Skeletal muscle tissue (tissue), 4 donors: ENCODE measurements around the gene DIS3L2. TPM values are rescaled to one million over a fixed set of nuclear protein-coding genes. Genes with fewer than 3 reads are reported as not detected.
"Not testable (repeated sequence)": the region's sequence is repeated elsewhere in the genome, so short reads cannot be mapped to it uniquely, and the experiment has no call there.

Experiments
- H3K27ac ChIP-seq: one replicate; pipeline ENCODE4 v1.7.0; 2013; ENCODE audit warnings: mild to moderate bottlenecking, low read depth, low read length, inconsistent platforms
- H3K27me3 ChIP-seq, 3 donors: one replicate each; pipeline ENCODE4 v1.7.0; 2013; ENCODE audit warnings: low read length in 3 of 3; ENCODE audit not compliant: control insufficient read depth in 3 of 3, insufficient read depth in 3 of 3
- H3K36me3 ChIP-seq, 3 donors: one replicate each; pipeline ENCODE4 v1.7.0; 2013; ENCODE audit warnings: low read length in 3 of 3; ENCODE audit not compliant: control insufficient read depth in 3 of 3, insufficient read depth in 3 of 3
- H3K4me1 ChIP-seq, 3 donors: one replicate each; pipeline ENCODE4 v1.7.0; 2013; ENCODE audit warnings: low read length in 3 of 3, mild to moderate bottlenecking in 3 of 3; ENCODE audit not compliant: control insufficient read depth in 3 of 3, insufficient read depth in 3 of 3
- H3K4me3 ChIP-seq, 3 donors: one replicate each; pipeline ENCODE4 v1.7.0; 2013; ENCODE audit warnings: low read length in 3 of 3
- H3K9ac ChIP-seq, 3 donors: one replicate each; pipeline ENCODE4 v1.7.0; 2013; ENCODE audit warnings: low read length in 3 of 3, mild to moderate bottlenecking in 3 of 3, moderate library complexity in 2 of 3, low read depth in 1 of 3
- H3K9me3 ChIP-seq, 3 donors: one replicate each; pipeline ENCODE4 v1.7.0; 2013; ENCODE audit warnings: low read length in 3 of 3; ENCODE audit not compliant: control insufficient read depth in 3 of 3
- total RNA-seq: library from RNA; depleted of rRNA; stranded (reverse); fragments of >200 nt; gene quantifications from one replicate; pipeline ENCODE4 v1.2.3, GENCODE V29; 2014
- donor health status: Osteomylitis.

The DIS3L2 gene
- total RNA-seq, 1 donor from 2014 or later = 24.0 TPM

GRCh38 chr2:232321817-232322559 lies 360.5 kb downstream of the DIS3L2 start:
- no peaks in the 10 kb centered on the region for H3K9me3 ChIP-seq
- peaks cover 3 to 13% (median 12%) of the 10 kb centered on the region in 3 donors for H3K4me1 ChIP-seq
- no peak overlapping the region for H3K9ac ChIP-seq
- peaks cover 0 to 2% (median 0%) of the 10 kb centered on the region in 3 donors for H3K36me3 ChIP-seq
- no peak overlapping the region for H3K27ac ChIP-seq
- no peaks in the 10 kb centered on the region for H3K27me3 ChIP-seq
- no peak overlapping the region for H3K4me3 ChIP-seq

- H3K9ac ChIP-seq = no peak overlapping the region
- peaks cover 0 to 9% (median 8%) of the 10 kb centered on the region in 3 donors for H3K4me1 ChIP-seq
- no peaks in the 10 kb centered on the region for H3K27me3 ChIP-seq
- peaks cover 0 to 2% (median 0%) of the 10 kb centered on the region in 3 donors for H3K36me3 ChIP-seq
- no peaks in the 10 kb centered on the region for H3K9me3 ChIP-seq
- H3K27ac ChIP-seq = no peak overlapping the region
- no peak overlapping the region for H3K4me3 ChIP-seq
These were observed 361.2 kb downstream of the DIS3L2 start for GRCh38 chr2:232322560-232323327.

GRCh38 chr2:232323328-232323650 lies 361.8 kb downstream of the DIS3L2 start:
- peaks cover 0 to 2% (median 0%) of the 10 kb centered on the region in 3 donors for H3K36me3 ChIP-seq
- H3K4me3 ChIP-seq = no peak overlapping the region
- no peaks in the 10 kb centered on the region for H3K9me3 ChIP-seq
- H3K9ac ChIP-seq = no peak overlapping the region
- no peak overlapping the region for H3K27ac ChIP-seq
- no peaks in the 10 kb centered on the region for H3K27me3 ChIP-seq
- H3K4me1 ChIP-seq = peaks cover 0 to 9% (median 8%) of the 10 kb centered on the region in 3 donors

- not testable (repeated sequence) for H3K9me3 ChIP-seq, H3K36me3 ChIP-seq, H3K4me1 ChIP-seq, H3K27me3 ChIP-seq, H3K27ac ChIP-seq, H3K9ac ChIP-seq, H3K4me3 ChIP-seq
These were observed 362.5 kb downstream of the DIS3L2 start for GRCh38 chr2:232323967-232324366.

- Histone ChIP-seq H3K4me1 (peaks cover 0 to 9% (median 0%) of the 10 kb centered on the region in 3 donors), H3K4me3 (no peak overlapping the region), H3K36me3 (no peaks in the 10 kb centered on the region)
These were observed 363.3 kb downstream of the DIS3L2 start for GRCh38 chr2:232324778-232325177.

GRCh38 chr2:232325324-232326273 lies 364.1 kb downstream of the DIS3L2 start:
- H3K9me3 ChIP-seq = no peaks in the 10 kb centered on the region
- H3K4me1 ChIP-seq = peaks cover 0 to 9% (median 3%) of the 10 kb centered on the region in 3 donors
- no peaks in the 10 kb centered on the region for H3K27me3 ChIP-seq
- H3K4me3 ChIP-seq = no peak overlapping the region
- H3K27ac ChIP-seq = no peak overlapping the region
- no peak overlapping the region for H3K9ac ChIP-seq
- H3K36me3 ChIP-seq = no peaks in the 10 kb centered on the region

More at GRCh38 chr2:232324778-232325177, 363.3 kb downstream of the DIS3L2 start:
- no peak overlapping the region for H3K27ac ChIP-seq
- no peaks in the 10 kb centered on the region for H3K9me3 ChIP-seq
- H3K27me3 ChIP-seq = no peaks in the 10 kb centered on the region
- no peak overlapping the region for H3K9ac ChIP-seq

GRCh38 chr2:232326274-232327104 lies 365.0 kb downstream of the DIS3L2 start:
- not testable (repeated sequence) for H3K9ac ChIP-seq, H3K27ac ChIP-seq, H3K27me3 ChIP-seq, H3K4me3 ChIP-seq, H3K9me3 ChIP-seq, H3K4me1 ChIP-seq, H3K36me3 ChIP-seq

- Histone ChIP-seq H3K9ac (no peak overlapping the region), H3K4me3 (no peak overlapping the region), H3K27me3 (no peaks in the 10 kb centered on the region), H3K36me3 (no peaks in the 10 kb centered on the region), H3K4me1 (peaks cover 0 to 7% (median 5%) of the 10 kb centered on the region in 3 donors), H3K9me3 (no peaks in the 10 kb centered on the region), H3K27ac (no peak overlapping the region)
These were observed 365.9 kb downstream of the DIS3L2 start for GRCh38 chr2:232327105-232328031.
